Common myeloid progenitor, CD34-positive (primary cell): ENCODE measurements around the gene GFER.

Experiments used
- CTCF ChIA-PET: fragments of 350-600 bp; sonication (Branson Sonifier 250); formaldehyde crosslinking; loops from one replicate; lab custom pipeline; 2021; ENCODE audit warnings: antibody characterized with exemption; lab: Charles Lee
- POLR2A ChIA-PET: fragments of 350-600 bp; sonication (Branson Sonifier 250); formaldehyde crosslinking; loops from one replicate; lab custom pipeline; 2021; ENCODE audit warnings: antibody characterized with exemption; lab: Charles Lee
- DNase-seq, 3 donors: peaks; one replicate each; pipeline versions ENCODE4 v3.0.0 to v3.0.0-alpha.2; 2013
- H3K27ac ChIP-seq, 2 experiments: 1 replicate in 1 of 2; 2 replicates in 1 of 2; pipeline ENCODE4 v1.7.0; 2013; ENCODE audit warnings: inconsistent platforms in 2 of 2, low read length in 2 of 2, mild to moderate bottlenecking in 2 of 2, low read depth in 1 of 2, moderate library complexity in 1 of 2; ENCODE audit not compliant: severe bottlenecking in 2 of 2, insufficient read depth in 1 of 2, poor library complexity in 1 of 2
- H3K27me3 ChIP-seq, 5 experiments: replicated peaks in 2 of 5; 1 replicate in 3 of 5; 2 replicates in 2 of 5; pipeline versions ENCODE4 v1.6.1 to v1.7.0; 2013; ENCODE audit warnings: low read length in 4 of 5, mild to moderate bottlenecking in 2 of 5, moderate library complexity in 2 of 5, inconsistent platforms in 1 of 5; ENCODE audit not compliant: insufficient read depth in 5 of 5, control insufficient read depth in 4 of 5
- H3K36me3 ChIP-seq, 4 experiments: 1 replicate in 2 of 4; 2 replicates in 2 of 4; pipeline versions ENCODE4 v1.6.1 to v1.7.0; 2013; ENCODE audit warnings: low read length in 3 of 4, control low read depth in 1 of 4, mild to moderate bottlenecking in 1 of 4; ENCODE audit not compliant: control insufficient read depth in 4 of 4, insufficient read depth in 4 of 4
- H3K4me1 ChIP-seq, 4 experiments: 1 replicate in 3 of 4; 2 replicates in 1 of 4; pipeline versions ENCODE4 v1.6.1 to v1.7.1; 2013; ENCODE audit warnings: low read length in 3 of 4, mild to moderate bottlenecking in 3 of 4, control low read depth in 1 of 4, inconsistent platforms in 1 of 4, moderate library complexity in 1 of 4; ENCODE audit not compliant: control insufficient read depth in 4 of 4, insufficient read depth in 4 of 4; ENCODE audit errors: control extremely low read depth in 1 of 4
- H3K4me3 ChIP-seq, 7 experiments: 1 replicate in 4 of 7; 2 replicates in 3 of 7; pipeline versions ENCODE4 v1.5.1 to v1.7.0; 2013; ENCODE audit warnings: mild to moderate bottlenecking in 7 of 7, low read length in 6 of 7, moderate library complexity in 6 of 7, inconsistent platforms in 2 of 7, low read depth in 2 of 7, control low read depth in 1 of 7; ENCODE audit not compliant: insufficient read depth in 4 of 7, control insufficient read depth in 1 of 7; ENCODE audit errors: extremely low read depth in 1 of 7
- H3K9me3 ChIP-seq, 5 experiments: 1 replicate in 4 of 5; 2 replicates in 1 of 5; pipeline versions ENCODE4 v1.6.1 to v1.7.1; 2013; ENCODE audit warnings: low read length in 4 of 5, mild to moderate bottlenecking in 2 of 5, inconsistent platforms in 1 of 5, low read depth in 1 of 5, moderate library complexity in 1 of 5; ENCODE audit not compliant: control insufficient read depth in 4 of 5, insufficient read depth in 2 of 5; ENCODE audit errors: control extremely low read depth in 1 of 5
- WGBS: methylation state at CpG from one replicate; pipeline ENCODE4 v1.1.5; 2013; ENCODE audit not compliant: insufficient coverage; 5-methylcytosine and 5-hydroxymethylcytosine counted together

Gene GFER

GRCh38 chr16:1966460-1966859 lies 17.5 kb upstream of the GFER start, which contains the start of gene RNF151:
RNF151 (plus strand) TSS chr16:1966856; CDS start chr16:1966882, 26 bp downstream.
- H3K27me3 ChIP-seq, result no peaks in the 10 kb centered on the region
- H3K4me1 ChIP-seq, result peaks cover 0 to 42% (median 34%) of the 10 kb centered on the region in 4 experiments
- ChIA-PET POLR2A (interaction anchor here (0.5 kb wide), 1 partner anchor 20 kb away, joined by 3 read pairs; no protein-coding TSS in a partner anchor), CTCF (interaction anchor here (1.0 to 1.1 kb wide), 3 partner anchors 10 to 77 kb away, joined by 3 read pairs; no protein-coding TSS in a partner anchor)
- DNase-seq, result no peak
- peak within 1 kb of the TSS; percentile 95 to 98 for H3K27ac ChIP-seq
- no peaks in the 10 kb centered on the region for H3K9me3 ChIP-seq
- H3K36me3 ChIP-seq, result peaks cover 0 to 27% (median 18%) of the 10 kb centered on the region in 4 experiments
- whole genome bisulfite sequencing, result 100% methylated on average over 5 of the region's 6 CpGs
- H3K4me3 ChIP-seq, result peak within 1 kb of the TSS in 6 of 7 experiments; percentile 62 to 96 (median 88)

GRCh38 chr16:1968146-1968953 lies 15.6 kb upstream of the GFER start:
- WGBS, result 92% methylated on average over 39 of the region's 41 CpGs
- Histone ChIP-seq H3K4me3 (no peak overlapping the region), H3K4me1 (peaks cover 0 to 39% (median 37%) of the 10 kb centered on the region in 4 experiments), H3K9me3 (no peaks in the 10 kb centered on the region), H3K36me3 (peaks cover 0 to 8% (median 3%) of the 10 kb centered on the region in 4 experiments), H3K27ac (no peak overlapping the region), H3K27me3 (no peaks in the 10 kb centered on the region)
- ChIA-PET POLR2A (no interaction called here), CTCF (interaction anchor here (0.5 to 1.2 kb wide), 2 partner anchors 20 to 38 kb away, joined by 3 read pairs; no protein-coding TSS in a partner anchor)
- DNase-seq, result no peak

- H3K27me3 ChIP-seq, result no peaks in the 10 kb centered on the region
- ChIA-PET POLR2A (interaction anchor here (0.8 to 1.2 kb wide), 6 partner anchors 8 to 663 kb away, joined by 3 to 5 read pairs (median 3); partner anchors contain the start of genes GFER and NDUFB10), CTCF (interaction anchor here (0.9 to 1.5 kb wide), 4 partner anchors 9 to 109 kb away, joined by 3 to 5 read pairs (median 3); partner anchors contain the start of gene NOXO1)
- DNase-seq, result peak; percentile 97 to 99 (median 99)
- H3K36me3 ChIP-seq, result peaks cover 2 to 28% (median 23%) of the 10 kb centered on the region in 4 experiments
- peaks cover 0 to 24% (median 19%) of the 10 kb centered on the region in 4 experiments for H3K4me1 ChIP-seq
- H3K9me3 ChIP-seq, result no peaks in the 10 kb centered on the region
- H3K27ac ChIP-seq, result peak within 1 kb of the TSS; percentile 66 to 91
- WGBS, result under 1% methylated on average over 78 of the region's 78 CpGs
- peak within 1 kb of the TSS; percentile 75 to 94 (median 85) for H3K4me3 ChIP-seq
Measured at GRCh38 chr16:1971796-1972489, 12.1 kb upstream of the GFER start, which contains the start of gene TBL3. TBL3 (plus strand) TSS chr16:1972053; CDS start chr16:1972165, 112 bp downstream.

- Histone ChIP-seq H3K4me1 (peaks cover 0 to 24% (median 19%) of the 10 kb centered on the region in 4 experiments), H3K9me3 (no peaks in the 10 kb centered on the region), H3K36me3 (peaks cover 2 to 34% (median 27%) of the 10 kb centered on the region in 4 experiments), H3K27ac (peak overlapping the region in 1 of 2 experiments; percentile 91), H3K27me3 (peaks cover 0 to 2% (median 0%) of the 10 kb centered on the region in 5 experiments), H3K4me3 (peak overlapping the region; percentile 75 to 94 (median 85))
- CTCF ChIA-PET, result no interaction called here
- POLR2A ChIA-PET, result interaction anchor here (1.2 kb wide), 1 partner anchor 12 kb away, joined by 5 read pairs; no protein-coding TSS in a partner anchor
- DNase-seq, result no peak
- WGBS, result 4% methylated on average over 21 of the region's 22 CpGs
Measured at GRCh38 chr16:1972490-1972877, 11.5 kb upstream of the GFER start.

GRCh38 chr16:1973461-1974156 lies 10.4 kb upstream of the GFER start:
- H3K27ac ChIP-seq, result no peak overlapping the region
- CTCF ChIA-PET, result no interaction called here
- no peak overlapping the region for H3K4me3 ChIP-seq
- peaks cover 2 to 45% (median 35%) of the 10 kb centered on the region in 4 experiments for H3K36me3 ChIP-seq
- peaks cover 0 to 3% (median 0%) of the 10 kb centered on the region in 5 experiments for H3K9me3 ChIP-seq
- H3K4me1 ChIP-seq, result peaks cover 0 to 24% (median 19%) of the 10 kb centered on the region in 4 experiments
- 99% methylated on average over 15 of the region's 16 CpGs for WGBS
- H3K27me3 ChIP-seq, result peaks cover 0 to 13% (median 3%) of the 10 kb centered on the region in 5 experiments
- POLR2A ChIA-PET, result interaction anchor here (0.6 kb wide), 1 partner anchor 241 kb away, joined by 3 read pairs; the partner anchor contains the start of gene PGP
- DNase-seq, result no peak
